Activated CD4-positive, alpha-beta T cell treated with anti-CD3 and anti-CD28 coated beads, Interleukin-2, amount 10 ng/mL, durations not matched to agents 24 days and 14 days (primary cell): ENCODE data around the gene PALM. TPM values are rescaled to one million over a fixed set of nuclear protein-coding genes. Genes with fewer than 3 reads are reported as not detected.
"Not testable (repeated sequence)": the region's sequence is repeated elsewhere in the genome, so short reads cannot be mapped to it uniquely, and the experiment has no call there.

Experiments used
- DNase-seq: peaks from one replicate; pipeline ENCODE4 v3.0.0; 2022
- H3K27ac Mint-ChIP-seq: one replicate; pipeline ENCODE4 v1.8.0; 2022; ENCODE audit warnings: mild to moderate bottlenecking, mixed read lengths
- H3K27me3 Mint-ChIP-seq: one replicate; pipeline ENCODE4 v1.8.0; 2022; ENCODE audit warnings: mixed read lengths
- H3K36me3 Mint-ChIP-seq: one replicate; pipeline ENCODE4 v1.8.0; 2022; ENCODE audit warnings: low read depth, mild to moderate bottlenecking, mixed read lengths
- H3K4me1 Mint-ChIP-seq: one replicate; pipeline ENCODE4 v1.8.0; 2021; ENCODE audit warnings: mixed read lengths
- H3K4me3 Mint-ChIP-seq: one replicate; pipeline ENCODE4 v1.8.0; 2022; ENCODE audit warnings: mild to moderate bottlenecking, moderate library complexity, mixed read lengths
- H3K9me3 Mint-ChIP-seq: one replicate; pipeline ENCODE4 v1.8.0; 2021; ENCODE audit warnings: mixed read lengths
- intact Hi-C: fragments of 100-400 bp; cut with micrococcal nuclease; formaldehyde crosslinking; loops from one replicate; pipeline ENCODE4 v1.15.1; 2023
- total RNA-seq: library from RNA; stranded (reverse); gene quantifications from 2 replicates; pipeline ENCODE4 v1.2.3, GENCODE V29; 2022

PALM gene
- total RNA-seq, 1 donor from 2014 or later, result not detected

- intact Hi-C loops, result no loop called here
- no peaks in the 10 kb centered on the region for H3K4me1 Mint-ChIP-seq
- H3K36me3 Mint-ChIP-seq, result no peaks in the 10 kb centered on the region
- no peak for DNase-seq
- peaks cover 3% of the 10 kb centered on the region for H3K27me3 Mint-ChIP-seq
- H3K27ac Mint-ChIP-seq, result no peak overlapping the region
- H3K4me3 Mint-ChIP-seq, result no peak overlapping the region
- H3K9me3 Mint-ChIP-seq, result no peaks in the 10 kb centered on the region
These were observed 16.8 kb downstream of the PALM start for GRCh38 chr19:725461-726089.

- H3K36me3 Mint-ChIP-seq, result no peaks in the 10 kb centered on the region
- no peaks in the 10 kb centered on the region for H3K4me1 Mint-ChIP-seq
- DNase-seq, result no peak
- no peak overlapping the region for H3K4me3 Mint-ChIP-seq
- H3K27me3 Mint-ChIP-seq, result no peaks in the 10 kb centered on the region
- no peak overlapping the region for H3K27ac Mint-ChIP-seq
- intact Hi-C loops, result no loop called here
- H3K9me3 Mint-ChIP-seq, result no peaks in the 10 kb centered on the region
These were observed 18.5 kb downstream of the PALM start for GRCh38 chr19:726993-727956.

GRCh38 chr19:728011-728410 is 19.3 kb downstream of the PALM start:
- no peak for DNase-seq
- no peaks in the 10 kb centered on the region for H3K9me3 Mint-ChIP-seq
- no peaks in the 10 kb centered on the region for H3K36me3 Mint-ChIP-seq
- H3K4me3 Mint-ChIP-seq, result no peak overlapping the region
- intact Hi-C loops, result no loop called here
- no peak overlapping the region for H3K27ac Mint-ChIP-seq
- peaks cover 3% of the 10 kb centered on the region for H3K4me1 Mint-ChIP-seq
- H3K27me3 Mint-ChIP-seq, result no peaks in the 10 kb centered on the region

- H3K27ac Mint-ChIP-seq, H3K9me3 Mint-ChIP-seq, H3K27me3 Mint-ChIP-seq, H3K36me3 Mint-ChIP-seq, H3K4me3 Mint-ChIP-seq, DNase-seq, intact Hi-C loops: not testable (repeated sequence)
- peaks cover 11% of the 10 kb centered on the region for H3K4me1 Mint-ChIP-seq
These were observed 20.8 kb downstream of the PALM start for GRCh38 chr19:729564-729963.

GRCh38 chr19:729965-730668 is 21.4 kb downstream of the PALM start:
- H3K4me1 Mint-ChIP-seq, result peaks cover 11% of the 10 kb centered on the region
- H3K9me3 Mint-ChIP-seq, result no peaks in the 10 kb centered on the region
- intact Hi-C loops, result loop anchor here (5.0 kb wide), 1 partner anchor 143 kb away; the partner anchor contains the start of gene HCN2
- H3K27me3 Mint-ChIP-seq, result no peaks in the 10 kb centered on the region
- no peak overlapping the region for H3K27ac Mint-ChIP-seq
- no peak for DNase-seq
- H3K36me3 Mint-ChIP-seq, result no peaks in the 10 kb centered on the region
- no peak overlapping the region for H3K4me3 Mint-ChIP-seq

GRCh38 chr19:731000-731399 is 22.3 kb downstream of the PALM start:
- intact Hi-C loops, result loop anchor here (5.0 kb wide), 1 partner anchor 144 kb away; the partner anchor contains the start of gene HCN2
- Mint-ChIP-seq H3K36me3 (no peaks in the 10 kb centered on the region), H3K9me3 (no peaks in the 10 kb centered on the region), H3K27ac (no peak overlapping the region), H3K27me3 (no peaks in the 10 kb centered on the region), H3K4me1 (peaks cover 11% of the 10 kb centered on the region), H3K4me3 (no peak overlapping the region)
- no peak for DNase-seq

- no peak overlapping the region for H3K4me3 Mint-ChIP-seq
- intact Hi-C loops, result loop anchor here (5.0 kb wide), 1 partner anchor 145 kb away; the partner anchor contains the start of gene HCN2
- peaks cover 11% of the 10 kb centered on the region for H3K4me1 Mint-ChIP-seq
- DNase-seq, result no peak
- H3K27ac Mint-ChIP-seq, result peak overlapping the region; percentile 11
- H3K27me3 Mint-ChIP-seq, result no peaks in the 10 kb centered on the region
- H3K9me3 Mint-ChIP-seq, result no peaks in the 10 kb centered on the region
- no peaks in the 10 kb centered on the region for H3K36me3 Mint-ChIP-seq
These were observed 23.7 kb downstream of the PALM start for GRCh38 chr19:732148-733069.

GRCh38 chr19:734716-735115 is 26.0 kb downstream of the PALM start:
- Mint-ChIP-seq H3K9me3 (no peaks in the 10 kb centered on the region), H3K27me3 (no peaks in the 10 kb centered on the region), H3K27ac (no peak overlapping the region), H3K4me1 (peaks cover 11% of the 10 kb centered on the region), H3K4me3 (no peak overlapping the region), H3K36me3 (no peaks in the 10 kb centered on the region)
- no peak for DNase-seq
- intact Hi-C loops, result loop anchor here (1.0 to 5.0 kb wide), 2 partner anchors 69 to 147 kb away; partner anchors contain the start of gene HCN2

GRCh38 chr19:736125-736524 is 27.4 kb downstream of the PALM start:
- no peak for DNase-seq
- Mint-ChIP-seq H3K4me1 (peaks cover 11% of the 10 kb centered on the region), H3K9me3 (no peaks in the 10 kb centered on the region), H3K27ac (no peak overlapping the region), H3K27me3 (no peaks in the 10 kb centered on the region), H3K4me3 (no peak overlapping the region), H3K36me3 (no peaks in the 10 kb centered on the region)
- intact Hi-C loops, result no loop called here

GRCh38 chr19:737591-738093 is 28.9 kb downstream of the PALM start:
- DNase-seq, result peak; percentile 86
- Mint-ChIP-seq H3K9me3 (no peaks in the 10 kb centered on the region), H3K4me1 (peaks cover 10% of the 10 kb centered on the region), H3K27me3 (no peaks in the 10 kb centered on the region), H3K4me3 (no peak overlapping the region), H3K36me3 (no peaks in the 10 kb centered on the region), H3K27ac (no peak overlapping the region)
- intact Hi-C loops, result no loop called here

GRCh38 chr19:738509-739128 is 29.9 kb downstream of the PALM start:
- Mint-ChIP-seq H3K27me3 (no peaks in the 10 kb centered on the region), H3K9me3 (no peaks in the 10 kb centered on the region), H3K4me1 (peaks cover 4% of the 10 kb centered on the region), H3K27ac (no peak overlapping the region), H3K4me3 (no peak overlapping the region), H3K36me3 (no peaks in the 10 kb centered on the region)
- no peak for DNase-seq
- intact Hi-C loops, result no loop called here

- Mint-ChIP-seq H3K9me3 (no peaks in the 10 kb centered on the region), H3K4me3 (no peak overlapping the region), H3K27ac (no peak overlapping the region), H3K36me3 (no peaks in the 10 kb centered on the region), H3K27me3 (no peaks in the 10 kb centered on the region), H3K4me1 (no peaks in the 10 kb centered on the region)
- no peak for DNase-seq
- intact Hi-C loops, result no loop called here
These were observed 31.4 kb downstream of the PALM start for GRCh38 chr19:739998-740715.
